Thyroid gland (tissue), 4 donors: Measurements from ENCODE around the gene ENOX1. TPM values are rescaled to one million over a fixed set of nuclear protein-coding genes. Genes with fewer than 3 reads are reported as not detected.

Experiments used
- DNase-seq, 2 donors: peaks; one replicate each; pipeline ENCODE4 v3.0.0-alpha.2; 2019
- H3K27ac ChIP-seq, 3 donors: fragments of 200-600 bp; sonication (generic); 1 replicate in 2 of 3; 2 replicates in 1 of 3; pipeline ENCODE4 v1.5.1; 2016 to 2019; ENCODE audit warnings: mild to moderate bottlenecking in 1 of 3, moderate library complexity in 1 of 3
- H3K27me3 ChIP-seq: fragments of 200-600 bp; sonication (generic); one replicate; pipeline ENCODE4 v1.5.1; 2019
- H3K36me3 ChIP-seq, 2 donors: fragments of 200-600 bp; sonication (generic); one replicate each; pipeline ENCODE4 v1.5.1; 2016 to 2019
- H3K4me1 ChIP-seq, 2 donors: fragments of 200-600 bp; sonication (generic); one replicate each; pipeline ENCODE4 v1.5.1; 2017 to 2019
- H3K4me3 ChIP-seq, 3 donors: fragments of 200-600 bp; sonication (generic); replicated peaks in 1 of 3; 1 replicate in 2 of 3; 2 replicates in 1 of 3; pipeline ENCODE4 v1.5.1; 2016; ENCODE audit warnings: mild to moderate bottlenecking in 1 of 3
- H3K9me3 ChIP-seq: fragments of 200-600 bp; sonication (generic); one replicate; pipeline ENCODE4 v1.5.1; 2017
- POLR2A ChIP-seq, 2 donors: fragments of 450-650 bp; IDR thresholded peaks; one replicate each; pipeline ENCODE4 v1.6.1; 2017; ENCODE audit warnings: antibody characterized with exemption in 2 of 2, mild to moderate bottlenecking in 2 of 2, moderate library complexity in 1 of 2
- WGBS, 2 donors: methylation state at CpG; one replicate each; pipeline ENCODE4 v1.1.5; 2017; 5-methylcytosine and 5-hydroxymethylcytosine counted together
- intact Hi-C: fragments of 100-400 bp; cut with DNase I; formaldehyde crosslinking; loops from one replicate; pipeline ENCODE4 v1.15.1; 2023
- total RNA-seq, 4 donors: library from RNA; depleted of rRNA; stranded (reverse); fragments of >200 nt; gene quantifications; one replicate each; pipeline ENCODE4 v1.2.3, GENCODE V29; 2016
- TF ChIP-seq, protein P1 (sequence below), 6 experiments: fragments of 200-600 bp in 3 of 6; fragments of 450-650 bp in 3 of 6; sonication (generic) in 3 of 6; IDR thresholded peaks; one replicate each; pipeline ENCODE4 v1.5.1; 2016 to 2019; ENCODE audit warnings: antibody characterized with exemption in 6 of 6, mild to moderate bottlenecking in 2 of 6, inconsistent platforms in 1 of 6, moderate library complexity in 1 of 6

ENOX1 gene
- total RNA-seq, 4 donors from 2014 or later, result 0.13 to 1.8 (median 0.31) TPM

- no peak for DNase-seq
- WGBS, 2 donors, result 81% methylated on average over 10 of the region's 10 CpGs
Measured at GRCh38 chr13:43347877-43348276, 438.9 kb downstream of the ENOX1 start.

GRCh38 chr13:43346427-43346826, 440.3 kb downstream of the ENOX1 start:
- Histone ChIP-seq H3K27ac (no peak overlapping the region), H3K27me3 (no peaks in the 10 kb centered on the region), H3K4me3 (no peak overlapping the region), H3K9me3 (no peaks in the 10 kb centered on the region), H3K4me1 (no peaks in the 10 kb centered on the region), H3K36me3 (no peaks in the 10 kb centered on the region)
- 53 to 73% methylated on average over 4 of the region's 4 CpGs for WGBS, 2 donors
- intact Hi-C loops, result no loop called here
- no peak for DNase-seq
- TF ChIP-seq POLR2A (IDR thresholded peaks at IDR 0.05), result no peak
- TF ChIP-seq, protein P1, sequence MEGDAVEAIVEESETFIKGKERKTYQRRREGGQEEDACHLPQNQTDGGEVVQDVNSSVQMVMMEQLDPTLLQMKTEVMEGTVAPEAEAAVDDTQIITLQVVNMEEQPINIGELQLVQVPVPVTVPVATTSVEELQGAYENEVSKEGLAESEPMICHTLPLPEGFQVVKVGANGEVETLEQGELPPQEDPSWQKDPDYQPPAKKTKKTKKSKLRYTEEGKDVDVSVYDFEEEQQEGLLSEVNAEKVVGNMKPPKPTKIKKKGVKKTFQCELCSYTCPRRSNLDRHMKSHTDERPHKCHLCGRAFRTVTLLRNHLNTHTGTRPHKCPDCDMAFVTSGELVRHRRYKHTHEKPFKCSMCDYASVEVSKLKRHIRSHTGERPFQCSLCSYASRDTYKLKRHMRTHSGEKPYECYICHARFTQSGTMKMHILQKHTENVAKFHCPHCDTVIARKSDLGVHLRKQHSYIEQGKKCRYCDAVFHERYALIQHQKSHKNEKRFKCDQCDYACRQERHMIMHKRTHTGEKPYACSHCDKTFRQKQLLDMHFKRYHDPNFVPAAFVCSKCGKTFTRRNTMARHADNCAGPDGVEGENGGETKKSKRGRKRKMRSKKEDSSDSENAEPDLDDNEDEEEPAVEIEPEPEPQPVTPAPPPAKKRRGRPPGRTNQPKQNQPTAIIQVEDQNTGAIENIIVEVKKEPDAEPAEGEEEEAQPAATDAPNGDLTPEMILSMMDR (IDR thresholded peaks at IDR 0.05), result no peak

More at GRCh38 chr13:43347877-43348276, 438.9 kb downstream of the ENOX1 start:
- H3K27me3 ChIP-seq, result no peaks in the 10 kb centered on the region
- no peaks in the 10 kb centered on the region for H3K9me3 ChIP-seq
- intact Hi-C loops, result no loop called here
- no peaks in the 10 kb centered on the region for H3K4me1 ChIP-seq
- TF ChIP-seq, protein P1 (IDR thresholded peaks at IDR 0.05), result no peak
- TF ChIP-seq POLR2A (IDR thresholded peaks at IDR 0.05), result no peak
- H3K4me3 ChIP-seq, result no peak overlapping the region
- H3K36me3 ChIP-seq, result no peaks in the 10 kb centered on the region
- no peak overlapping the region for H3K27ac ChIP-seq

- no peak for DNase-seq
- H3K36me3 ChIP-seq, result no peaks in the 10 kb centered on the region
- 95 to 98% methylated on average over 2 of the region's 2 CpGs for WGBS, 2 donors
- H3K27me3 ChIP-seq, result no peaks in the 10 kb centered on the region
- intact Hi-C loops, result no loop called here
- no peak overlapping the region for H3K4me3 ChIP-seq
- no peak overlapping the region for H3K27ac ChIP-seq
- no peaks in the 10 kb centered on the region for H3K9me3 ChIP-seq
- H3K4me1 ChIP-seq, result no peaks in the 10 kb centered on the region
- TF ChIP-seq, protein P1 (IDR thresholded peaks at IDR 0.05), result no peak
- no peak for TF ChIP-seq POLR2A (IDR thresholded peaks at IDR 0.05)
Measured at GRCh38 chr13:43343645-43344044, 443.1 kb downstream of the ENOX1 start.

- WGBS, 2 donors, result 86 to 88% methylated on average over 4 of the region's 4 CpGs
- H3K27ac ChIP-seq, result no peak overlapping the region
- no peaks in the 10 kb centered on the region for H3K36me3 ChIP-seq
- no peaks in the 10 kb centered on the region for H3K9me3 ChIP-seq
- TF ChIP-seq POLR2A (IDR thresholded peaks at IDR 0.05), result no peak
- TF ChIP-seq, protein P1 (IDR thresholded peaks at IDR 0.05), result no peak
- H3K4me3 ChIP-seq, result no peak overlapping the region
- H3K4me1 ChIP-seq, result no peaks in the 10 kb centered on the region
- DNase-seq, result no peak
- intact Hi-C loops, result no loop called here
- no peaks in the 10 kb centered on the region for H3K27me3 ChIP-seq
Measured at GRCh38 chr13:43339805-43340550, 446.8 kb downstream of the ENOX1 start.

DNA sequence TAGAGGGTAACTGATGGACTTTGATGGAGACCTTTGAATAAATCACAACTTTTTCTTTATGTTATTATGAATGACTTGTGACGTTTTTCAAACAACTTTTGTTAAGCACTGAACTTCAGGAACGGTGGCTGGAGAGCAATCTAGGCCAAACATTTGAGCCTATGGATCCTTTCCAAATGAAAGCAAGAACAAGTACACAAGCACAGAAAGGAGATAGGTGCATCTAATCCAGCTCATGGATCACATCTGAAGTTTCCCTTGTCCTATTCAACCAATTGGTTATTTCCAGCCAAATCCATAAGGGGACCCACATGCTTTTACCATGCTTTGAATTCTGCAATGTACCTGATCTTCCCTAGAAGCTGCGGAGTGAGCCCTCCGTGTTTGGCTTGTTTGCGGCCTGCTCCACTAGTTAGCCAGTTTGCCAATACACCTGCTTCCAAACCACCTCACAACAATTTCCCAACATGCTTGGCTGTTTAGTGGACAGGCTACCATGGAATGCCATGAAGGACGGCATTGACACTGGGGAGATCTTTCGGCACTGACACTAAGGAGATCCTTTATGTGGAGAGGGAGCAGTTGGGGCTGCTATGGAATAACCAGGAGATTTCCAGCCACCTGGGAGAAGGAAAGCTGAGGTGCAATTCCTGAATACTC, 447.5 kb downstream of the ENOX1 start:
- Histone ChIP-seq H3K4me3 (no peak overlapping the region), H3K27me3 (no peaks in the 10 kb centered on the region), H3K9me3 (no peaks in the 10 kb centered on the region), H3K36me3 (no peaks in the 10 kb centered on the region), H3K4me1 (no peaks in the 10 kb centered on the region), H3K27ac (no peak overlapping the region)
- TF ChIP-seq, protein P1 (IDR thresholded peaks at IDR 0.05), result no peak
- TF ChIP-seq POLR2A (IDR thresholded peaks at IDR 0.05), result no peak
- intact Hi-C loops, result no loop called here
- 88 to 91% methylated on average over 7 of the region's 7 CpGs for WGBS, 2 donors
- DNase-seq, result no peak
